ENCODE results near the gene GPX1. TPM values are rescaled to one million over a fixed set of nuclear protein-coding genes. Genes with fewer than 3 reads are reported as not detected.

The GPX1 gene
- total RNA-seq, 1 experiment from 2014 or later = 253 TPM

- Mint-ChIP-seq H3K4me3 (peak overlapping the region in 1 of 2 experiments; percentile 94; a peak in 2 of 5 replicates), H3K27me3 (ENCODE audit: low read depth) (no peaks in the 10 kb centered on the region)
- no peak overlapping the region for H3K4me2 ChIP-seq (ENCODE audit: insufficient read depth, insufficient read length, low read length)
These were observed 1.5 kb upstream of the GPX1 start for GRCh38 chr3:49359623-49360022.

More at GRCh38 chr3:49359623-49360022, 1.5 kb upstream of the GPX1 start:
- H2BK12ac ChIP-seq (ENCODE audit: insufficient read length, low read depth, low read length) = no peak overlapping the region
- no CpG with 5 or more reads among the region's 2 CpGs for WGBS (ENCODE audit: extremely low coverage, insufficient read length, low lambda C conversion rate)
- peak overlapping the region; percentile 25 to 94 (median 40); a peak in 3 of 7 replicates for H3K27ac Mint-ChIP-seq
- no peak overlapping the region for H3K9ac ChIP-seq (ENCODE audit: extremely low read depth, insufficient read length, low read length)
- H2BK120ac ChIP-seq (ENCODE audit: low read depth, low read length, poor library complexity, severe bottlenecking) = no peak overlapping the region
- H3K79me2 ChIP-seq (ENCODE audit: insufficient read depth, low read length) = no peaks in the 10 kb centered on the region; the same call in 1 of the 2 replicates
- H3K27me3 ChIP-seq (ENCODE audit: insufficient read depth, low read length) = no peaks in the 10 kb centered on the region
- H4K8ac ChIP-seq (replicated peaks; ENCODE audit: insufficient read length, low read depth, low read length) = no peak overlapping the region
- H4K5ac ChIP-seq (ENCODE audit: insufficient read length, low read depth, low read length) = no peak overlapping the region
- no peak overlapping the region for H3K18ac ChIP-seq (ENCODE audit: insufficient read length, low read depth, low read length)
- H3K23ac ChIP-seq (ENCODE audit: insufficient read length, low read depth, low read length) = no peak overlapping the region
- no peaks in the 10 kb centered on the region for H4K20me1 ChIP-seq (ENCODE audit: control insufficient read depth, insufficient read depth, insufficient read length)
- H2BK20ac ChIP-seq (ENCODE audit: low read depth, low read length, poor library complexity, severe bottlenecking) = no peak overlapping the region
- no peak overlapping the region for H3K4ac ChIP-seq (ENCODE audit: low read depth, low read length)
- H3K79me1 ChIP-seq (ENCODE audit: insufficient read depth, low read depth, low read length, poor library complexity, severe bottlenecking) = no peaks in the 10 kb centered on the region
- H2AFZ ChIP-seq (ENCODE audit: low read length) = no peak overlapping the region
- no peak overlapping the region for H2BK5ac ChIP-seq (ENCODE audit: insufficient read length, low read length)
- no peak overlapping the region for H2AK5ac ChIP-seq (ENCODE audit: insufficient read length, low read length)
- H3K9me3 ChIP-seq (ENCODE audit: control insufficient read depth, low read depth, low read length) = no peaks in the 10 kb centered on the region
- H4K91ac ChIP-seq (ENCODE audit: insufficient read length, low read depth, low read length) = no peak overlapping the region
- H3T11ph ChIP-seq (ENCODE audit: low read length) = no peak overlapping the region
- TF ChIP-seq, protein P1, sequence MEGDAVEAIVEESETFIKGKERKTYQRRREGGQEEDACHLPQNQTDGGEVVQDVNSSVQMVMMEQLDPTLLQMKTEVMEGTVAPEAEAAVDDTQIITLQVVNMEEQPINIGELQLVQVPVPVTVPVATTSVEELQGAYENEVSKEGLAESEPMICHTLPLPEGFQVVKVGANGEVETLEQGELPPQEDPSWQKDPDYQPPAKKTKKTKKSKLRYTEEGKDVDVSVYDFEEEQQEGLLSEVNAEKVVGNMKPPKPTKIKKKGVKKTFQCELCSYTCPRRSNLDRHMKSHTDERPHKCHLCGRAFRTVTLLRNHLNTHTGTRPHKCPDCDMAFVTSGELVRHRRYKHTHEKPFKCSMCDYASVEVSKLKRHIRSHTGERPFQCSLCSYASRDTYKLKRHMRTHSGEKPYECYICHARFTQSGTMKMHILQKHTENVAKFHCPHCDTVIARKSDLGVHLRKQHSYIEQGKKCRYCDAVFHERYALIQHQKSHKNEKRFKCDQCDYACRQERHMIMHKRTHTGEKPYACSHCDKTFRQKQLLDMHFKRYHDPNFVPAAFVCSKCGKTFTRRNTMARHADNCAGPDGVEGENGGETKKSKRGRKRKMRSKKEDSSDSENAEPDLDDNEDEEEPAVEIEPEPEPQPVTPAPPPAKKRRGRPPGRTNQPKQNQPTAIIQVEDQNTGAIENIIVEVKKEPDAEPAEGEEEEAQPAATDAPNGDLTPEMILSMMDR (conservative IDR thresholded peaks at IDR 0.05) = no peak
- no peak overlapping the region for H3K14ac ChIP-seq (ENCODE audit: insufficient read depth, low read length)
- H2BK15ac ChIP-seq (ENCODE audit: low read depth, low read length) = no peak overlapping the region
- H3K23me2 ChIP-seq (ENCODE audit: insufficient read length, low read depth, low read length, poor library complexity, severe bottlenecking) = peaks cover 11% of the 10 kb centered on the region
- H3K36me3 Mint-ChIP-seq (ENCODE audit: insufficient read depth in 1 of 3, low read depth in 3 of 3) = peaks cover 25 to 68% (median 51%) of the 10 kb centered on the region in 3 experiments
- H3K27ac ChIP-seq (ENCODE audit: insufficient read length, low read depth, low read length) = no peak overlapping the region
- H3K4me1 Mint-ChIP-seq = peaks cover 21 to 22% of the 10 kb centered on the region in 2 experiments
- no peaks in the 10 kb centered on the region; a peak in 1 of 5 replicates for H3K9me3 Mint-ChIP-seq
- no peak overlapping the region for H3K56ac ChIP-seq (ENCODE audit: insufficient read length, low read depth, low read length)
- no peaks in the 10 kb centered on the region; the same call in 1 of the 2 replicates for H3K4me1 ChIP-seq (ENCODE audit: insufficient read depth, low read length)
- DNase-seq = no peak
